GM12873 (cell line): Measurements from ENCODE around the gene DSTYK.

Source experiments
- TF ChIP-seq, protein P1 (sequence below): IDR thresholded peaks from 2 replicates; pipeline ENCODE4 v1.5.1; 2012; ENCODE audit warnings: low read depth, mild to moderate bottlenecking, moderate library complexity, low read length, control low read depth; ENCODE audit not compliant: insufficient read depth; ENCODE audit errors: missing control alignments

The DSTYK gene

DNA sequence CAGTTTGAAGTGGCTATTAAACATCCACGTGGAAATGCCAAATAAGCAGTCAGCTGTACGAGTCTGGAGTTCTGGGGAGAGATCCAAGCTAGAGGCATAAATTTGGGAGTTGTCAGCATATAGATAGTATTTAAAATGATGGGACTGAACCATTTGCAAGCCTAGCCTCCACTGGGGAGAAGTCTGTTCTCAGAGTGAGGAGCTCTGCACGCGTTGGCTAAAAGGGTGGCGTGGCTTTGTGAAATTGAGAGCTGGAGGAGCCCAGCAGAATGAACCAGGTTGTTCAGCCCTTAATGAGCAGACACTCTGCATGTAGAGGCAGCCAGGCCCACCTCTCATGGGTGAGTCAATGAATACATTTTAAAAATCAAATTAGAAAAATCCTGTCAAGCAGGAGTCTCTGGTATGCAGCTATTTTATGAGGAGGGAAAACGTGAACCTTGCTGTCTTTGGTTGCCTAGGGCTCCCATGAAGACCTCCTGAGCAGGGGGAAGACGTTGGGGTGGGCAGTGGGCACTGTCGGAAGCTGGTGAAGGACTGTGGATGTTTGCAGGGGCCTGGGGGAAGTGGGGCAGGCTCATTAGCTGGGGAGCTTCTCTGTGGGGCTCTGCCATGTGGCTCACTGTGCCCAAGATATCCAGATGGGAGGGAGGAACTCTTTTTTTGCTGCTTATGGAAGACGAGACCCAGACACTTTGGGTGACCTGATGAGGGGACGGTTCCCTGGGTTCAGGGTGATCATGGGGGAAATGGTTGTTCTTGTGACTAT lies 35.0 kb upstream of the DSTYK start:
- TF ChIP-seq, protein P1, sequence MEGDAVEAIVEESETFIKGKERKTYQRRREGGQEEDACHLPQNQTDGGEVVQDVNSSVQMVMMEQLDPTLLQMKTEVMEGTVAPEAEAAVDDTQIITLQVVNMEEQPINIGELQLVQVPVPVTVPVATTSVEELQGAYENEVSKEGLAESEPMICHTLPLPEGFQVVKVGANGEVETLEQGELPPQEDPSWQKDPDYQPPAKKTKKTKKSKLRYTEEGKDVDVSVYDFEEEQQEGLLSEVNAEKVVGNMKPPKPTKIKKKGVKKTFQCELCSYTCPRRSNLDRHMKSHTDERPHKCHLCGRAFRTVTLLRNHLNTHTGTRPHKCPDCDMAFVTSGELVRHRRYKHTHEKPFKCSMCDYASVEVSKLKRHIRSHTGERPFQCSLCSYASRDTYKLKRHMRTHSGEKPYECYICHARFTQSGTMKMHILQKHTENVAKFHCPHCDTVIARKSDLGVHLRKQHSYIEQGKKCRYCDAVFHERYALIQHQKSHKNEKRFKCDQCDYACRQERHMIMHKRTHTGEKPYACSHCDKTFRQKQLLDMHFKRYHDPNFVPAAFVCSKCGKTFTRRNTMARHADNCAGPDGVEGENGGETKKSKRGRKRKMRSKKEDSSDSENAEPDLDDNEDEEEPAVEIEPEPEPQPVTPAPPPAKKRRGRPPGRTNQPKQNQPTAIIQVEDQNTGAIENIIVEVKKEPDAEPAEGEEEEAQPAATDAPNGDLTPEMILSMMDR = no peak

DNA sequence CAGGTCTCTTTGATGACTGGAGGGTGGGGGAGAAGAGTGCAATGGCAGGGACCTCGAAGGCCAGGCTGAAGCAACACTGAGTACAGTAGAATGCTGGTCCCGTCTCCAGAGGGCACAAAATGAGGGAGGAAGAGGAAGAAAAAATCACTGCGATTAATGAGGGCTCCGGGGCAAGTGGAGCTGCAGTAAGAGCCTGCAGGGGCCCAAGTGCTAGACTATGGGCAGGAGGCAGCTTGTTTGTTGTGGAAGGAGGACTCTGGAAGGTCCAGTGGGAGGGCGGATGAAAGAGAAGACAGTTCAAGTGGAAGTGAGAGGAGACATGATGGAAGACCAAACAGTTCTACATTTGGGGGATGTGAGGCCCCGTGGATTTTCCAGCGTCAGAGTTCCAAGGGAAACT lies 33.6 kb upstream of the DSTYK start:
- TF ChIP-seq, protein P1 = no peak

DNA sequence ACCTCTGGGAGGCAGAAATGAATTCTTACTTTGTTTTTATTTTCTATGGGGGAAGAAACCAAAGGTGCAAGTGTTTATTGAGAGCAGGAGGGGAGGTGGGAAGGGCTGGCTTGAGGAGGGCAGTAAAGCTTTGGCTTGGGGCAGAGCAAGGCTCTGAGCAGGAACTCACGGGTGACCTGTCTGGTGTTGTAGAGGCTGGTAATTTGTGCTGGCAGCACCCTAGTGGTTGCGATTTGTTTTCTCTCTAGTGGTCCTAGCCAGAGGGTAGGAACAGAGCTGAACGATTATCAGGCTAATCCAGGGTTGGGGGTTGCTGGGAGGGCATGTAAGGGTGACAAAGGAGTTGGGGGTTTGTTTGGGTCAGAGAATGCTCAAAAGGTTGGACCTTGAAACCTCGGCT lies 32.9 kb upstream of the DSTYK start:
- TF ChIP-seq, protein P1 = no peak

DNA sequence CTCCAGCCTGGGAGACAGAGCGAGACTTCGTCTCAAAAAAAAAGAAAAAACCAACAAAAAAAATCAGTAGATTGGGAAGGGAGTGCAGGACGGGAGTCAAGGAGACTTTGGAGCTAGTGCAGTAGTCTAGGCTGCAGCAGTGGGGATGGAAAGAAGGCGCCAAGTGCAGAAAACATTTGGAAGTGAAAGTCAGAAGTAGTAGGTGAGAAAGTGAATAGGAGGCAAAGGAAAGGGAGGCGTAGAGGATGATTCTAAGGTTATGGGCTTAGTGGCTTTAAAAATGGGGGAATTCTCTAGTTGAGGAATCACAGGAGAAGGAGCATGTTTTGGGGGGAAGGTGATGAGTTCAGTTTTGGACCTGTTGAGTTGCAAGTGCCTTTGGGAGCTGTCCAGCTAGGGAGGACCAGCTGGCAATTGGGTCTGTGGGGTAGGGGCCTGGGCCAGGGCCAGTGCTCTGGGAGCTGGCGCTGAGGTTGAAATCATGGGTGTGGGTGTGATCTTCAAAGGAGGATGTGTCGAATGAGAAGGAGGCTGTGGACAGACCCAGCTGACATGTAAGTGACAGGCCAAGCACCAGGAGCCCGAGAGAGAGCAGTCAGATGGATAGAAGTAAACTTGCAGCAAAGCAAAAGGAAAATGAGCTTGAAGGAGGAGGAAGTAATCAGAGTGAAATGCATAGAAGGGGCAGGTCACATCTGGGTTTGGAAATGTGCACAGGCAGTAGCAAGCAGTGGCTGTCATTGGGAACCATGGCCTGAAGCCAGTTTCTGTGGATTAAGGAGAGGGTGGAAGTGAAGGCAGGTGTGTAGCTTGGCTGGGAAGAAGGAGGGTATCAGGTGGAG lies 32.1 kb upstream of the DSTYK start:
- TF ChIP-seq, protein P1 = no peak

DNA sequence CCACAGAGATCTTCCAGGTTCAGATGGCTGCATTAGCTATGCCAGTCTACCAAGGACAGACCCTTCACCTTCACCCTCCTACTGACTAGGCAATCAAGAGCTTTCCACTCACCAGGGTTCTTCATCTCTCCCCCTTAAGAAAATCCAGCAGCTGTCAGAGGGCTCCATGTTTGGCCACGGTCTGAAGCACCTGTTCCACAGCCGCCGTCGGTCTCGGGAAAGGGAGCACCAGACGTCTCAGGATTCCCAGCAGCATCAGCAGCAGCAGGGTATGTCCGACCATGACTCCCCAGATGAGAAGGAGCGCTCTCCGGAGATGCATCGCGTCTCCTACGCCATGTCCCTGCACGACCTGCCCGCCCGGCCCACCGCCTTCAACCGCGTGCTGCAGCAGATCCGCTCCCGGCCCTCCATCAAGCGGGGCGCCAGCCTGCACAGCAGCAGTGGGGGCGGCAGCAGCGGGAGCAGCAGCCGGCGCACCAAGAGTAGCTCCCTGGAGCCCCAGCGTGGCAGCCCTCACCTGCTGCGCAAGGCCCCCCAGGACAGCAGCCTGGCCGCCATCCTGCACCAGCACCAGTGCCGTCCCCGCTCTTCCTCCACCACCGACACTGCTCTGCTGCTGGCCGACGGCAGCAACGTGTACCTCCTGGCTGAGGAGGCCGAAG lies 30.0 kb upstream of the DSTYK start:
- TF ChIP-seq, protein P1 = no peak

DNA sequence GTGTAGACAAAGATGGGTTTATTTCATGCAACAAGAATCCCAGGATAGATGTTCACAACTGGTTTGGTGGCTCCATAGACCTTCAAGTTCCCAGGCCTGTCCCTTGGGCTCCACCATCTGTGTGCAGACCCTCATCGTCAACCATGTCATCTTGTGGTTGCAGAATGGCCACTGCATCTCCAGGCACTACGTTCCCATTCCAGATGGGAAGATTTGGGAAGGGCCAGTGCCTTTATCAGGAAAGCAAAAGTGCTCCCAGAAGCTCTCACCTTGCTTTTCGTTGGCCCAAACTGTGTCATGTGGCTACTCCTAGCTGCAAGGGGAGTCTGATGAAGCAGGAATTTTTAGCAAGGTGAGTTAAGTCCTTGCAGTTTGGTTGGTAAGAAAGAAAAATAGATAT lies 29.1 kb upstream of the DSTYK start:
- TF ChIP-seq, protein P1 = no peak

DNA sequence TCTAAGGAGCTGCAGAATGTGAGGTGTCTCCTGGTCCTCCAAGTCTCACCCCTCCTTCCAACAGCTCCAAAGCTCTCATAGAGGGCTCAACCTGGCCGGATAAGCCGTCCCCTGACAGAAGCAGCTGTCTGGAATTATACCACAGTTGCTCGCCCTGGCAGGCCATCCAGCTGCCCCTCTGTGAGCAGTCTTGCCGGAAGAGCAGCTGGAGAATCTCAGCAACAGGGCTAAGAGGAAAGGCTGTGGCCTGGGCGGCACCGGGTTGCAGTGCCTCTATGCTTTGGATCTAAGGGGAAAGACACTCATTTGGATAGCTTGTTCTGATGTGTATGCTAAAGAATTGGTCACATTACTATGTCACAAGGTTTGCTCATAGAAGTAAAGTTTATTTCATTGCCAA lies 28.6 kb upstream of the DSTYK start:
- TF ChIP-seq, protein P1 = no peak
